Stimulated activated CD4-positive, alpha-beta T cell treated with anti-CD3 and anti-CD28 coated beads, Interleukin-2, amount 100 ng/mL, for 4 hours (primary cell): ENCODE measurements around the gene GPR87.

Experiments
- DNase-seq: peaks from one replicate; pipeline ENCODE4 v3.0.0-alpha.2; 2020; ENCODE audit warnings: low read depth

The GPR87 gene

DNA sequence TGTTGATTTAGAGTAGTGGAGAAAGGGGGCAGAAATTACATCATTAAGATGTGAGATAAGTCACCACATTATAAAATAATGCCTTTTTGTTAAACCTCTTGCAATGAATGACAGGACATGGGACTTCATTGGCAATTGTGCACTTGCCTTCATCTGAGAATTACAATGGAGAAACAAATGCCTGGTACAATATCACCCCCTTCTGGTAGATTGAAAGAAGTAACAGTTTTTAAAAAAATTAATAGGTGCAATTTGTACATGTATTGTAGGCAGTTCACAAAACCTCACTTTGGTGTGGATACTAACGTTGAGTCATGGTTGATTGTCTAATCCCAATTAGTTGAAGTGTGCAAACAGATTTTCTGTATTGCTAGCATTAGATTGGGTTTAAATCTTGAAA lies 33.7 kb downstream of the GPR87 start:
- DNase-seq, result no peak

DNA sequence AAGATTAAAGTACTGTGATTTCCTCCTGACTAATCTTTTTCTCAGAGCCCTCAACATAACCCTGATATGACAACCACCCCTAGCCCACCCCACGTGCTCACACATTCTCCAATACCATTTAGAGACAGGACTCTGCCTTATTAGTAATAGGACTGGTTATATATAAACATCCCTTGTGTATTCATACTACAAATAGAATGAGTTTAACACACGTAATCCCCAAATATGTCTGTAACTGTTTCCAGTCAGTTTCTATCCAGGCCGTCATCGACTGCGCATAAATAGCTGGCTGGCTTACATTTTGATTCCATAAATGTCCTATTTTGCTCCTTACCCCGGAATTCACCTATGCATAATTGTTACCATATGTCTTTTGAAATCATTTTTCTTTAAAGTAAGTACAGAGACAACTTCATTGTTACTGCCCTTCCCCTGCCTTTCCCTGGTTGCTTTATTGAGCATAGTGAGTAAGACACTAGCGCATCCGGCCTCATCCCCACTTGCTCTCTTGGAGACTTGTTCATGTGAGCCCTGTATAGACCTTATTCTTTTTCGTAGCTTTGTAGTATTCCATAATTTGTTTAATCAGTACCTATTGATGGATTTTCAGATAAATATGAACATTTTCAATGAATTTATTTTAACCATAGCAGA lies 34.8 kb downstream of the GPR87 start:
- DNase-seq, result no peak

DNA sequence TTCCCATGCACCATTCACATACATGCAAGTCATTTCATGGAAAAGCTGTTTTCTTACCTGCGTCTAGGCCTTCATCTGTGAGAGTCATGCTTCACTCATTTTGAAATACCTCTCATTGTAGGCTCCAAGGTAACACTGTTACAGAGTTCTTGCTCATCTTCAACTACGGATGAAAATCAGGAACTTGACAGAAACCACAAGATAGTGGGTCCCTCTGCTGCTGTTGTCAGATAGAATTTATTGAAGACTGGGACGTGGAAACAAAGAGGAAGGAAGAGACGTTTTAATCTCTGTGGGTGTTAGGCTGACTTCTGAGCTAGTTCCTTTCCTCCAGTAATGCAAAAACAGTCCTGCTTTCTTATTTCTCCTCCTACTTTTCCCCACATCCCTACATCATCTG lies 38.4 kb downstream of the GPR87 start, which contains the start of gene P2RY14:
P2RY14 (minus strand) TSS at position 313 of the 400 bp plus-strand sequence. CDS start 64,226 bp downstream, outside the sequence.
- DNase-seq, result no peak

DNA sequence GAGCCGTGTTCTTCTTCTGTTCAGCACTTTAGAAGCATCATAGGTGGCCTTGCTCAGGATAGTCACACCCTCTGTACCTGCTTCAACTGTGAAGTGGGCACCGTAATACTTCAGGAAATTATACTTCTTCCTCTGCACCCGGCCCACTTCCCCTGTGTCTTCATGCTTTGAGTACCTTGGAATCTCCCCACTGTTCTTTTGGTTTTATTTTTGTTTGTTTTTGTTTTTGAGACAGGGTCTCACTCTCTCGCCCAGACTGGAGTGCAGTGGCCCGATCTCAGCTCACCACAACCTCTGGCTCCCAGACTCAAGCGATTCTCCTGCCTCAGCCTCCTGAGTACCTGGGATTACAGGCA lies 40.0 kb downstream of the GPR87 start:
- no peak for DNase-seq

DNA sequence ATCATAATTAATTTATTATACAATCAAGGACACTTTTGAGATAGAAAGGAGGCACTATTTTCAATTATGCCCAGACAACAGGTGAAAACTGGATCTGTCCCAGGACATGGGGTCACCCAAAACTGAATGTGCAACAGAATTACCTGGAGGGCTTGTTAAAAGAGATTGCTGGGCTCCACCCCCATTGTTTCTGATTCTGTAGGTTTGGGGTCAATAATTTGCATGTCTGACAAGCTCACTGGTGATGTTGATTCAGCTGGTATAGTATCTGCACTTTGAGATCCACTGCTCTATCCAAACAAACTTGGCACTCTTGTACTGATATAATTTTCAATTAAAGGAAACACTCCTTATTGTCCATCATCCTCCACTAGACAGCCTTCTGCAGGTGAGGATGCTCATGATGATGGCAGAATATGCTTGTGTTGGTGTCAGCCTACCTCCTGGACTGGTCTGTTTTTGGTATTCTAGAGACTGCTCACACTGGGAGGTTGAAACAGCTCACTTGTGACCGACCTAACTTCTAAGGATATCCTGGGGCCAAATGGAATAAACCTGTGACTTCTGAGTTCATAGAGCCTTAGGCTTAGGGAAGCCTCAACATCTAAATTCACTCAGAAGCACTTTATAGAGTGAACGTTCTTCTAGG lies 40.5 kb downstream of the GPR87 start:
- DNase-seq, result no peak

DNA sequence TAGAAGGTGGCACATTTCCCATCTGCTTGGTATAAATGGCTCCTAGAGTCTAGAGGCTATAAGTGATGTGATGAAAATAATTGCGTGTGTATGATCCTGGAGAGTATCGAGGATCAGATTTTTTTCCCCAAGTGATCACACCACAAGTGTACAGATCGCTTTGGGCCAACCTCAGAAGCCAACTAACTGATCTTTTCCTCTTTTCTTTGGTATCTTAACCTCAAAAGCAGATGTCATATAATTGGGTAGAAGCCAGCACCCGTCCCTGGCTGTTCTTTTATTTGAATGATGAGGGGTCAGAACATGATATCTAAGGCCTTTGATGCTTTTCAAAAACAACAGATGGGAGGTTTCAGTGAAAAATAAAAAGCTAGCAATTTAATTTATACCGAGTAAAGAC lies 41.5 kb downstream of the GPR87 start:
- DNase-seq, result no peak

DNA sequence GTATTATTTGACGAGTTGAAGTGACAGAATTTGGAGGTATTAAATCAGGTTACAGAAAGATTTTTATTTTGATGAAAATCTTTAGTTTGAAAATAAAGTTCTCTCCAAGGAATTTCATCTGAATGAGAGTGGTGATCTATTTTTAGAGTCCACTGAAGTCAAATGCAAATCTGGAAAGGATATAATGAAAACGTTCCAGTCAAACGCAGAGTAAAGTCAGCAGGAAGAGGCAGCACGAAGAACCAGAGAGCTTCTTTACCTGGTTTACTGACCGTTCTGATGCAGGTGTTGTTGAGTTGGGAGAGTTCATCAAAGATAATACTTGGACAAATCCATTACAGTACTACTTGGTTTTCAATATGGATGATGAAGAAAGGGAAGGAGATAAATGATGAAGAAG lies 47.0 kb downstream of the GPR87 start:
- DNase-seq, result no peak

DNA sequence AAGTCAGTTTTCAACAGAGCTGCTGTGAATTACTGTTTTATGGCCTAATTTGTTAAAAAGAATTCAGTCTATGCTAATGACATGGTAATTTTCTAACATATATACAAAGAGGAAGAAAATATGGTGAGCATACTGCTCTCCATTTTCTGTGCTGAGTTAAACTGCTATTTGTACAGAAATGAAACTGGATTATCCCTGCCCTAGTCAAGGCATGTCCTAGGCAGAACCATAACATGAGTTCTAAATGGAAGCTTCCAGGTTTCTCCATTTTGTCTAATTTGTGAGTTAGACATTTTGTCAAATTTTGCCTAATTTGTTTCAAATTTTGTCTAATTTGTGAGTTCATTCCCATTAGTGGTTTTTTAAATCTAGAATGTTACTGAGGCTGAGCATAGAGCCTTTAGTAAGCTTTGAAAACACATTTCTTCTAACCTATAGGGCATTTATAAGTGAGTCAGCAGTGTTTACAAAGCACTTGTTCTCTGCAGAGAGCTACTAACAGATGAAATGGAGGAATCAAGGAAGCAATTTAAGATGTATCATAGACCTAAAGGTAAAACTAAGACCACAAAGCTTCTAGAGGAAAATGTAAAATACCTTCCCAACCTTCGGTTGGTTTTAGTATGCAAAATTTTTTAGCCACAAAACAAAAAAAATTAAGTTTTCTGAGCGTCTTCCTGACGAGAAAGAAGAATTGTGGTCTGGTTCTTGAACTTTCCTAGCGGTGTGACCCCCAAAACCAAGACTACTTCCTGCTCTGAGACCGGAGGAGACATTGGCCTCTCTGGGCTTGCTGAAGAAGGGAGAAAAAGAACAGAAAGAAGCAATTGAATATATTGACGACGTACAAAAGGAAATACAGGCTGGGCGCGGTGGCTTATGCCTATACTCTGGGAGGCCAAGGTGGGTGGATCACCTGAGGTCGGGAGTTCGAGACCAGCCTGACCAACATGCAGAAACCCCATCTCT lies 48.1 kb downstream of the GPR87 start:
- no peak for DNase-seq

DNA sequence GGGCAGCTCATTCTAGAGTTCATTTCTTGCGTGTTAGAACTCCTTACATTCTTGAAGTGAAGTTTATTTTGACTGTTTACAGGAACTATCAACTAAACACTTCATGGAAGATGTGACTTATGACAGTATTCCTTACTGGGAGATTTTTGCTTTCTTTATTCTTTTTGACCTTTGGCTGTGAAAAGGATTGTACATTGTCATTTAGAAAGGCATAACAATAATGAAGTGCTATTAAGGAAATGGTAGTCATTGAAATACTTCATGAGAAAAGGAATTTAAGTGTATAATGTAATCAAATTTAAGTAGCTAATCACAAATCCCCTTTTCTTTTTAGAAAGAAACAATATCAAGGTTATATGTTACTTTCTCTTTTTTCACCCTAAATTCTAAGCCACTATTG lies 49.6 kb downstream of the GPR87 start:
- no peak for DNase-seq

DNA sequence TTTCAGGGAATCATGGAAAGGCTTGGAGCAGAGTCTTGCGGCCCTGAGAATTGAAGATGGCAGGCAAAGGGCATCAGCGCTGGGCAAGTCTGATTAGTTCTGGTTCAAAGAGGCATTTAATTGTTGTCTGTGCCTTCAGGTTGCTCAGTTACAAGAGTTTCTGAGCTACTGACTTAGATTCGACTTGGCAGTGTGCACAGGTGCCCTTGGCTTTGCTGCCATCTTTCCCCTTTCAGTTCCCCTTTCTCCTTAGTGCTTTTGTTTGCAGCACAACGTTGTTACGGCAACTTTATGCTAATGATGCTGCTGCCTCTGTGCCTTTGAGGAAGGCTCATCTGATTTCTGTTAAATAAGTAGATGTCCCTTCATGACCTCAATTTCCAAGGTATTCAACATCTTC lies 50.8 kb downstream of the GPR87 start:
- no peak for DNase-seq

DNA sequence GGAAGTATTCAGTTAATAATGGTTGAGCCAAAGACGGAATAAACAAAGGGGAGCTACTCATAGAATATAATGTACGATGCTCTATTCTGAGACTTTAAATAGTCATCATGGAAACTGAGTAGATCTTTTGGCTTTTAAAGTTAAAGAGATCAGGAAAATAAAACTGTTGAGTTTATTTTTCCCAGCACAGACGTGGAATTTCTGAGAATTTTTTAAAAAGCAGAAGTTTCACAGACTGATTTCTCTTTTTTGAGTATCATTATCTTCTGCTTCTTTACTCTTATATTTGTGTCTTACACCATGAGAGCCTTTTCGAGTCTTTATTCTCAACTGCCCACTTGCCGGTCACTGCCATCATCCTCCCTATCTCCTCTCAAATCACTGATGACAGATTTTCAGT lies 51.5 kb downstream of the GPR87 start:
- DNase-seq, result no peak

DNA sequence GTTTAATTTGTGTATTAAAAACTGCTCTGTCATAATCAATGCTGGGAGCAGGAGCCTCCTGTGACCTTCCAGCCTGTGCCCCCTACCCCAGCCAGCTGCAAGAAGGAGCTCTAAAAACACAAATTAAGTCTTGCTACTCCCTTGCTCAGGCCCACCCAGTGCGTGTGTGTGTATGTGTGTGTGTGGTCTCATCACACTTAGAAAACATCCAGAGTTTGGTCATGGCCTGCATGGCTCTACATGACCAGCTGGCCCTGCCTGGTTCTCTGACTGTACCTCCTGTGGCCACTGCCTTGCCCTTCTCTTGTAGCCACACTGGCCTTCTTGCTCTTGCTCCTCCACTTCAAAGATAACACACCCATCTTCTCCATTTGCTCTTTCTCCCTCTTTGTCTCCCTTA lies 52.0 kb downstream of the GPR87 start:
- no peak for DNase-seq

DNA sequence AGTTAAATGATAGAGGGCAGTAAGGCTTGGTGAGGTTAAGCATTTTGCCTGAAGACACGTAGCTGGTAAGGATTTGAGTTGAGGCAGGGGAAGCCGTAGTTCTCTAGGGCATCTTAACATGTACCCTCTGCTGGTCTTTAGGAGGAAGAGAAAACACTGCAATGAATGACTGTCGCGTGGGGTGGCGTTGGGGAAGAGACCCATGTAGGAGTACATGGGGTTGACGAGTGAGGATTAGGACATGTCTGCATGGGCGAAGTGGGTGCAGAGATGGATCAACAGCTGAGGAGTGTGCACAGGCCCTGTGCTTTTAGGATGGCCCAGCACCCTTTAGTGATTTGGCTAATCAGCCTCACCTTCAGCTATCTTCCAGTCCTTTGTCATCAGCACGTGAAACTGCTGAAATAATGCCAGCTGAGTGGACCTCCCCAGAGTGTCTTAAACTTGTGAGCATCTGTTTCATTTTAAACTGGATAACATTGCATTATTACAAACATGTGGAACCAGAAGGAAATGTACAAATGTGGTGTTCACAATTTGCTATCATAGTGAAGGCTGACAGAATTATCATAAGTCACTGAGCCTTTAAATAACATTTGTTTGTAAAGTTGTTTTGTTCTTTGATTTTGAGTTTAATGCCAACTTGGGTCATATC lies 53.6 kb downstream of the GPR87 start:
- DNase-seq, result no peak

DNA sequence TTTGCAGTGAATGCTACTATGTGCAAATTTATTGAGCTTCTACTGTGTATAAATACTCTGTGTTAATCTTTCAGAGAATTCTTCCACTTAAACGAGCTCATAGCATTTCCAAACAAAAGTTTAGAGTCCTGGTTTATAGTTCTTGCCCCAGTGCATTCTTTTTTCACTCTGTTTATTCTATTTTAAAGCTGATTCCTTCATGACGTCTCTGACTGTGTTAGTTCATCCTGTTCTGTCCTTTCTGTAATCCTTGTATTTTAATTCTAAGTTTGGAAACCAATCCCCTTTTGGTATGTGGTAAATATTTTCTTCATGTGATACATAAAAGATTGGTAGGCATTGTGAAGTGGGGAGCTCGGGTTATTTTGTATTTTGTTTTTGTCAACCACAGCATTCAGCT lies 57.0 kb downstream of the GPR87 start:
- no peak for DNase-seq

DNA sequence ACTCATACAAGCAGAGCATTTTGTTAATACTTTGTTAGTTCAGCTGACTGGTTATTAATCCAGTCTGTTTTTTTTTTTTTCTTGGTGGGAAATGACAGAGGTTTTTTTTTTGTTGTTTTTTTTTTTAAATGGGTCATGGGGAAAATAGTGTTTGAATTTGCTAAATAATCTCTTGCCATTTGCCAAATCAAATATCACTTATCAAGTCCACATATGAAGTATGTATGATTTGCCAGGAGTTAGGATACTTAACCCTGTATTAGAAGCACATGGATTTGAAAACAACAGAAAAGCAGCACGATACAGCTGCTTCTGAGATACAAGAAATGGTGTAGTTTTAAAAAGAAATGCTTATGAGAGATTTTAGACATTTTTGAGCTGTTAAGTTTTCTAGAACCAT lies 59.9 kb downstream of the GPR87 start:
- DNase-seq, result no peak

DNA sequence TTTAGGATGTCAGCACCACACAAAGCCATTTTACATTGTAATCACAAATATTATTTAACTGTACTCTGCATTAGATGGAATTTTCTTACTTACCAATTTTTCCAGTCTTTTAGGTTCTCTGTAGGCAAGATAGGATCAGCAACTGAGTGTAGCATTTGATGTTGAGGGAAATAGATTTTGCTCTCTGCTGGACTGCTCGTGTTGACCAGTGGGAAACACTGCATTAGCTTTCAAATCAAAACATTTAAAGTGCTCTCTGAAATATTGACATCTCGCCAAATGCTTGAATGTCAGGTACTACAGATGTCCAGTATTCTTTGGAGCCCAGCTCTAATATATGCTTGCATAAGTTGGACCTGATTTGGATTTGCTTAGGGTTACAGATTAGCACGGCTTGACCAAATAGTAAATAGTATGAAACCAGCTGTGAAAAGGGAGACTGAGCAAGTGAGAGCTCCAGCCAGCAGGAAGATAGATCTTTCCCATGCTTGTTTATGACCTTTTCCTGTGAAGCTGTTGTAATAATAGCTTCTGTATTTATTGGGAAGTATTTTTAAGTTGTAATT lies 67.8 kb downstream of the GPR87 start:
- DNase-seq, result no peak
